Neural cell (in vitro differentiated cells): Measurements from ENCODE around the gene NCOA3.

Experiments used
- CTCF ChIP-seq: fragments of 450-650 bp; IDR thresholded peaks from 2 replicates; pipeline ENCODE4 v1.5.1; 2014; ENCODE audit warnings: antibody characterized with exemption, mild to moderate bottlenecking, moderate library complexity; ENCODE audit not compliant: poor library complexity, severe bottlenecking
- SMC3 ChIP-seq: fragments of 450-650 bp; conservative IDR thresholded peaks from 2 replicates; pipeline ENCODE4 v1.6.1; 2014; ENCODE audit warnings: antibody characterized with exemption, mild to moderate bottlenecking, moderate library complexity; ENCODE audit not compliant: poor library complexity

- TF ChIP-seq CTCF (no peak), SMC3 (no peak)
These were observed 116.8 kb downstream of the NCOA3 start for GRCh38 chr20:47618479-47618878.
